GM18520 (cell line): Measurements from ENCODE around the gene GPR156.
"Not testable (repeated sequence)": the region's sequence is repeated elsewhere in the genome, so short reads cannot be mapped to it uniquely, and the experiment has no call there.

Source experiments
- ATAC-seq: cut with Tn5 transposase; IDR thresholded peaks from one replicate; pipeline ENCODE4 v1.9.1; 2021; ENCODE audit not compliant: unreplicated experiment

The GPR156 gene

GRCh38 chr3:120275618-120276017 lies 9.4 kb downstream of the GPR156 start:
- ATAC-seq: no peak

DNA sequence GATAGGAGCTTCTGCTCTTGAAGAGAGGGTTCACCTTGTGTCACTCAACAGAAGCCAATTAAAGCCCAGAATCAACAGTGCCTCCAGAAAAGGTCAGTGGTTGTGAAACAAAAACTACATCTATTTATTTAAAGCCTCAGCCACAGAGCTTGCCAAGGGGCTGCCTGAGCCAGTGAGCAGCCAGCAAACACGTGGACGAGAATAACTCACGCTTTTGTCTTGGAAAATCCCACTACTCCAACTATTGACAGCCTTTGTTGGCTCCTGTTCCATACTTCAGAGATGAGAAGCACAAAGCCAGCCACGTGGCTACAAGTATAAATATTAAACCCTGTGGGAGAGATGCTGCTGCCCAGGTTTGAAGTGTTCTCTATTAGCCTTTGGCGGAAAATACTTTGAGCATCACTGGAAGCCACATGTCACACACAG lies 10.3 kb downstream of the GPR156 start:
- no peak for ATAC-seq

DNA sequence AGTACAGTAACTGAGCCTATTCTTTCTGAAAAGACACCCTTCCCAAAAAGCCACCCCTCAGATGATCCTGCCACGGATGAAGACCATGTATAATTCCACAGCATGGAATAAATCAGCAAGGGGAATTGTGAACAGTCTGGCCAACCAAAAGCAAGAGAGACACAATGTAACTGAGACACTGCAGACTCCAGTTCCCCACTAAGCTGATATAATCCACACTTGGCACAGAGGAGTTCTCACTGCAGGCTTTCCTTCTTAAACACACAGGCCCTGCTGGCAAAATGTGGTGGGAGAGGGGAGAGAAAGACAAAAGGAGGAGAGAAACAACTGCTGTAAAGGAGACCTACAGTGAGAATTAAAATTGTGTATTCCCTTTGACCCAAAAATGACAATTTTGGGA lies 12.7 kb downstream of the GPR156 start:
- ATAC-seq: no peak

DNA sequence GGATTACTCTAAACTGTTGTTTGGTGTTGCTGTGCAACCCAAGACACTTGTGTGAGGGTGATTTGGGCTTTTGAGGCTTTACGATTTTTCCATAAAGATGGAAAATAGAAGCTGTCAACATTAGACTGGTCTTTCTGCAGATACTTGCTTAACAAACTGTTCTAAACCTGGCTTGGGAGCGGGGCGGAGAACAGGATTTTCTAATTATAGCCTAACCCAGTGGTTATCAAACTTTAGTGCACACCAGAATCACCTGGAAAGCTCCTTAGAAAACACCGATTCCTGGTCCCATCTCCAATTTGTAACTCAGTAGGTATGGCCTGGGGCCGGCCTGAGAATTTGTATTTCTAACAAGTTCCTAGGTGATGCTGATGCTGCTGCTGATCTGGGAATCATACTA lies 19.0 kb downstream of the GPR156 start:
- no peak for ATAC-seq

GRCh38 chr3:120264963-120265362 lies 20.1 kb downstream of the GPR156 start:
- no peak for ATAC-seq

DNA sequence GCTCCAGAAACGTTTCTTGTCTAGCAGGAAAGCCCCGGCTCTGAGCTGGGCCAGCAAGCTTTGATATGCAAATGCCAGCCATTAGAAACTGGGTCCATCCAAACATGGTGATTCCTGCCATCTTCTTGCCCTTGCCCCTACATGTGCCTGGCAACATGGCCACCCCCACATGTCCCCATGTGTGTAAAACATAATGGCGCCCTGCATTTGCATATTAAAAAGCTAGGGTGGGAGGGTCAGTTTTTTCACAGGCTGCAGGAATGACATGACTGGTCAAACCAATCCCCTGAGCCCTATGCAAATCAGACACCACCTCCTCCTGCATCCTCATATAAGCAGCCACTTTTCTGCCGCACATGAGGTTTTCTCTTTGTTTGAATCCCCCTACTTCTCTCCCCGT lies 21.2 kb downstream of the GPR156 start:
- ATAC-seq: no peak

DNA sequence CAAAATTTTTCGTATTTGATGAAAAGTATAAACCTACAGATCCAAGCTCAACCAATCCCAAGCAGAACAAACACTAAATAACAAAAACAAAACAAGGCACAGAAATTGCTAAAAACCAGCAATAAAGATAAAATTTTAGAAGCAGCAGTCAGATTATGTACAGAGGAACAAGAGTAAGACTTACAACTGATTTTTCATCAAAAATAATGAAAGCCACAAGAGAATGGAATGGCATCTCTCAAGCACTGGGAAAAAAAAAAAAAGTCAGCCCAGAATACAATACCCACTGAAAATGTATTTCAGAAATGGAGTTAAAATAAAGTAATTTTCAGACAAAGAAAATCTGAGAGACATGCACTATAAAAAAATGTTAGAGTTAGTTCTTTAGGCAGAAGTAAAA lies 27.0 kb downstream of the GPR156 start:
- no peak for ATAC-seq

GRCh38 chr3:120245386-120245785 lies 39.6 kb downstream of the GPR156 start:
- no peak for ATAC-seq

DNA sequence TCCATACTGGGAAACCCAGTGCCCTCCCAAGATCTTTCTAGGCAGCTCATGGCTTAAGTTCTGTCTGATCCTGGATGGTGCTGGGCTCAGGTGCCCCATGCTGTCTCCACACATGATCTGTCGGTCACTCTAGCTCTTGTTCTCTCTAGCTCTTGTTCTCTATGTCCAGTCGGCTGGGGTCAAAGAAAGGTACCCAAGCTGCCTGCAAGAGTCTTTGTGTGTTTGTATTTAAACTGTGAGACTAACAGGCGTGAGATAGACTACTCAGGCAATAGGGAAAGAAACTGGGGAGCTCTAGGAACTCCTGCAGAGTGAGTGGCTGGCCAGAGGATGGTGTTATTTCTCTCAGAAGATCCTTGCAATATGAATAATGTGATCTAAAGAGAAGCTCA lies 40.2 kb downstream of the GPR156 start:
- no peak for ATAC-seq

DNA sequence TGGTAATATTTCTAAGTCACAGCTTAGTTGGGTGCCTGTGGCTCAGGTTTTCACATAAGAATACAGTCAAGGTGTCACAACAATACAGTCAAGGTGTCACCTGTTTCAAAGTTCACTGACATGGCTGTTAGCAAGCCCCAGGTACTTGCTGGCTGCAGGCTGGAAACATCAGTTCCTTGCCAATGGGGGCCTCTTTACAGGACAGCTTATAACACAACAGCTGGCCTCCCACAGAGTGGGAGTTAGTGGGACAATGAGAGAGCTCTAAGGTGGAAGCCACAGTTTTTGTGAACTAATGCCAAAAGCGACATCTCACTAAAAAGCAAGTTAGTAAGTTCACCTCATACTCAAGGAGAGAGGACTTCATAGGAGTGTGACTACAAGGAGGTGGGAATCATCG lies 45.4 kb downstream of the GPR156 start:
- ATAC-seq: no peak

GRCh38 chr3:120227710-120228347 lies 57.2 kb downstream of the GPR156 start:
- ATAC-seq: no peak

DNA sequence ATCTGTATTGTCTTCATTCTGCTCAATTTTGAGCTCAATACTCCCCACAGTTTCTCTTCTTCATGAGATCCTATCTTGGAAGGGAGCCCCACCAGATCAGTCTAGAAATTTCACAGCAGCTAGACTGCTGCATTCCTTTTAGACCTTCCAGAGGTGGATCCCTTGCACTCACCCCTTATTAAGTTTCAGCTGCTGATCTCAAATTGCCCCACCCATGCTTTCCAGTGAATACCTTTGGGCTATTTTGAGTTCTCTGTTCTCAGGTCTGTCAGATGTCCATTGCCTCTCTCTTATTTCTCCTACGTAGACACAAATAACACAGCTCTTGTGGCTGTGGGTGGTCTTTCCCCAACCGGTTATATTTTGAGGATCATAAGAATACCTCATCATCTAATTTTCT lies 60.8 kb downstream of the GPR156 start:
- no peak for ATAC-seq

- ATAC-seq: no peak
These were observed 66.0 kb downstream of the GPR156 start for GRCh38 chr3:120218981-120219380.

DNA sequence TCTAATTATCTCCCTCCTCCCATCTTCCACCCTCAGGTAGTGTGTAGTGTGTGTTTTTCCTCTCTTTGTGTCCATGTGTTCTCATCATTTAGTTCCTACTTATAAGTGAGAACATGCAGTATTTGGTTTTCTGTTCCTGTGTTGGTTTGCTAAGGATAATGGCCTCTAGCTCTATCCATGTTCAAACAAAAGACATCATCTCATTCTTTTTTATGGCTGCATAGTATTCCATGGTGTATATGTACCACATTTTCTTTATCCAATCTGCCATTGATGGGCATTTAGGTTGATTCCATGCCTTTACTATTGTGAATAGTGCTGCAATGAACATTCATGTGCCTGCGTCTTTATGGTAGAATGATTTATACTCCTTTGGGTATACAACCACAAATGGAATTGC lies 68.4 kb downstream of the GPR156 start:
- ATAC-seq: not testable (repeated sequence)

DNA sequence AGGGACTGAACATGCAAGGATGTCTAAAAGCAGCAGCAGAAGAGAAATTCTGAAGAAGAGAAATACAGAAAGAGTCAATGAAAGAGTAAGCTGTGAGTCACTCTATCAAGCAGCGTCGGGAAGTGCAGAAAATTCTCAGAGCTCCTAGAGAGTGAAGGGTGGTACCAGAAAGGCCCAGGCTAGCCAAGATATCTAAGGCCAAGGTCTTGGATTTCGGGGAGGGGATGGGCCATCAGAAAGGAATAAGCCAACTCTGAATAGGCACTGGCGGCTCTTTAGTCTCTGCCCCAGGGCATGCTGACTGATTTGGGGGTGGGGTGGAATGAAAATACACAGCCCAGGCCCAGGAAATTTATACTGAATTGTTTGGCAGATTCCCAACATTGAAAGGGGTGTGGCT lies 70.8 kb downstream of the GPR156 start:
- no peak for ATAC-seq

DNA sequence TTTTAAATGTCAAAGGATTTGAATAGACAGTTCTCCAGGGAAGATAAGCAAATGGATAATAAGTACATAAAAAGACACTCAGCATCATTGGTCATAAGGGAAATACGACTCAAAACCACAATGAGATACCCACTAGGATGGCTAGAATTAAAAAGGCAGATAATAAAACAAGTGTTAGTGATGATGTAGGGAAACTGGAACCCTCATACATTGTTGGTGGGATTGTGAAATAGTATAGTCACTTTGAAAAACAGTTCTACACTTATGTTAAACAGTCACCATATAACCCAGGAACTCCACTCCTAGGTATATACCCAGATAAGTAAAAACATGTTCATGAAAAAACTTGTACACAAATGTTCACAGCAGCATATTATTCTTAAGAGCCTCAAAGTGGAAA lies 72.5 kb downstream of the GPR156 start:
- ATAC-seq: no peak

DNA sequence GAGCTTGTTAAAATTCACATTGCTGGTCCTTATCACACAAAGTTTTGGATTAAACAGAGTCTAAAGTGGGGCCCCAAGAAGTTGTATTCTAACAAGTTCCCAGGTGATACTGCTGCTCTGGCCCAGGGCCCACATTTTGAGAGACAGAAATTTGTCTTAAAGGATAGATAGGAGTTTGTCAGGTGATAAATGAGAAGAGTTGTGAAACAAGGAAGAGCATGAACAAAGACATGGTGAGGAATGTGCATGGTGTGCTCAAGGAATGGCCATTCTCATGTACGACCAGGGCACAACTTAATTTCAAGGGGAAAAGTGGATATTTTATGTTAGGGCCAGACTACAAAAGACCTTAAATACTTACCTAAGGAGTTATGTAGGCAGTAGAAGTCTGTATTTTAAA lies 75.6 kb downstream of the GPR156 start:
- no peak for ATAC-seq

DNA sequence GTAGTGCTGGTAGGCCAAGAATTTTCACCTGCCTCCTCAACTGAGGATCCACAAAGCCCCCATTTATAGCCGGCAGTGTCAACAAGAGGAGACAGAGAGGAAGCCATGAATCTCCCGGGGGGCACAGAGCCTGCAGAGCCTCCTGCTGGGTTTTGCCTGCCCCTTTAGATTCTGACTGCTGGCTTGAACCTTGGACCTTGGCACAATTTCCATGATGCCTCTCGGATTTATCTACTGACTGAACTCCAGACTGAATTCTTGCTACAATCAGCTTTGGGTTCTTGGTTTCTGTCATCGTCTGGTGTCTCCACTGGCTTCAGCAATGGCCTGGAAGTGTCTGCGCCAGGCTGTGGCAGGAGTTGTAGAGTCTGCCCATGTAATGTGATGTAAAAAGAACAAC lies 80.7 kb downstream of the GPR156 start:
- ATAC-seq: no peak

DNA sequence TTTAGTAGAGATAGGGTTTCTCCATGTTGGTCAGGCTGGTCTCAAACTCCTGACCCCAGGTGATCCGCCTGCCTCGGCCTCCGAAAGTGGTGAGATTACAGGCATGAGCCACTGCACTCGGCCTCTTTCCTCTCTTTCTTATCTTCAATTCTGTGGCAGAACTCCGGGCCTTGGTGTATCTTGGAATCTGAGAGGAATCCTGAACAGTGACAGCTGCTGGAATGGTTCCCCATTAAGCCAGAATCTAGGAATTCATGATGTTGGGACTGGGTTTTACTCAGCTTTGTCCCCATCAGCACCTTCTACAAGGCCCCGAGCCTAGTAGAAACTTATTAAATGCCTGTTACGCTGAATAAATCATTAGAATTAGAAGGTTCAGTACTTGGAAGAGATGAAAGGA lies 81.4 kb downstream of the GPR156 start:
- no peak for ATAC-seq

- ATAC-seq: no peak
These were observed 82.0 kb downstream of the GPR156 start for GRCh38 chr3:120203016-120203415.

DNA sequence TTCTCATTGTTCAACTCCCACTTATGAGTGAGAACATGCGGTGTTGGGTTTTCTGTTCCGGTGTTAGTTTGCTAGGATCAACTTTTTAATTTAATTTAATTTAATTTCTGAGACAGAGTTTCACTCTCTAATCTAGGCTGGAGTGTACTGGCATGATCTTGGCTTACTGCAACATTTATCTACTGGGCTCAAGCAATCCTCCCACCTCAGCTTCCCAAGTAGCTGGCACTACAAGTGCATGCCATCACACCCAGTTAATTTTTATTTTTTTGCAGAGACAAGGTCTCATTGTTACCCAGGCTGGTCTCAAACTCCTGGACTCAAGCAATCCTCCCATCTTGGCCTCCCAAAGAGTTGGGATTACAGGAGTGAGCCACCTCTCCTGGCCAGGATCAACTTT lies 82.7 kb downstream of the GPR156 start:
- no peak for ATAC-seq

GRCh38 chr3:120200493-120201235 lies 84.4 kb downstream of the GPR156 start:
- ATAC-seq: no peak
